ENCODE measurements around the gene TRMT5.

The TRMT5 gene

GRCh38 chr14:60975551-60975950 lies 5.3 kb downstream of the TRMT5 start:
- H3K36me3 ChIP-seq (ENCODE audit: insufficient read depth, low read length) = peaks cover 32% of the 10 kb centered on the region

GRCh38 chr14:60974090-60974651 lies 6.7 kb downstream of the TRMT5 start:
- peaks cover 31% of the 10 kb centered on the region for H3K36me3 ChIP-seq (ENCODE audit: insufficient read depth, low read length)

More at GRCh38 chr14:60975551-60975950, 5.3 kb downstream of the TRMT5 start:
- Histone ChIP-seq H3K4me3 (ENCODE audit: low read length) (no peak overlapping the region), H3K9me3 (ENCODE audit: low read length) (no peaks in the 10 kb centered on the region), H3K4me1 (ENCODE audit: insufficient read depth, low read length) (peaks cover 12% of the 10 kb centered on the region), H3K27me3 (ENCODE audit: insufficient read depth, low read length) (no peaks in the 10 kb centered on the region), H2AFZ (ENCODE audit: low read depth, low read length) (no peak overlapping the region)

GRCh38 chr14:60973070-60973469 lies 7.8 kb downstream of the TRMT5 start:
- H3K36me3 ChIP-seq (ENCODE audit: insufficient read depth, low read length) = peaks cover 25% of the 10 kb centered on the region
- H3K9me3 ChIP-seq (ENCODE audit: low read length) = no peaks in the 10 kb centered on the region
- no peak overlapping the region for H2AFZ ChIP-seq (ENCODE audit: low read depth, low read length)
- no peak overlapping the region for H3K4me3 ChIP-seq (ENCODE audit: low read length)
- H3K4me1 ChIP-seq (ENCODE audit: insufficient read depth, low read length) = no peaks in the 10 kb centered on the region
- H3K27me3 ChIP-seq (ENCODE audit: insufficient read depth, low read length) = no peaks in the 10 kb centered on the region

More at GRCh38 chr14:60974090-60974651, 6.7 kb downstream of the TRMT5 start:
- Histone ChIP-seq H3K4me1 (ENCODE audit: insufficient read depth, low read length) (peaks cover 6% of the 10 kb centered on the region), H3K27me3 (ENCODE audit: insufficient read depth, low read length) (no peaks in the 10 kb centered on the region), H2AFZ (ENCODE audit: low read depth, low read length) (no peak overlapping the region), H3K9me3 (ENCODE audit: low read length) (no peaks in the 10 kb centered on the region), H3K4me3 (ENCODE audit: low read length) (no peak overlapping the region)

- Histone ChIP-seq H3K4me3 (ENCODE audit: low read length) (no peak overlapping the region), H3K36me3 (ENCODE audit: insufficient read depth, low read length) (peaks cover 23% of the 10 kb centered on the region), H3K27me3 (ENCODE audit: insufficient read depth, low read length) (no peaks in the 10 kb centered on the region), H2AFZ (ENCODE audit: low read depth, low read length) (no peak overlapping the region), H3K9me3 (ENCODE audit: low read length) (no peaks in the 10 kb centered on the region), H3K4me1 (ENCODE audit: insufficient read depth, low read length) (no peaks in the 10 kb centered on the region)
Measured at GRCh38 chr14:60972295-60972694, 8.6 kb downstream of the TRMT5 start.

- H3K36me3 ChIP-seq (ENCODE audit: insufficient read depth, low read length) = peaks cover 19% of the 10 kb centered on the region
Measured at GRCh38 chr14:60971271-60971670, 9.6 kb downstream of the TRMT5 start.

GRCh38 chr14:60970146-60970545 lies 10.7 kb downstream of the TRMT5 start:
- no peaks in the 10 kb centered on the region for H3K27me3 ChIP-seq (ENCODE audit: insufficient read depth, low read length)
- no peak overlapping the region for H3K4me3 ChIP-seq (ENCODE audit: low read length)
- no peaks in the 10 kb centered on the region for H3K9me3 ChIP-seq (ENCODE audit: low read length)
- H3K4me1 ChIP-seq (ENCODE audit: insufficient read depth, low read length) = peaks cover 2% of the 10 kb centered on the region
- H2AFZ ChIP-seq (ENCODE audit: low read depth, low read length) = no peak overlapping the region
- H3K36me3 ChIP-seq (ENCODE audit: insufficient read depth, low read length) = peaks cover 8% of the 10 kb centered on the region

More at GRCh38 chr14:60971271-60971670, 9.6 kb downstream of the TRMT5 start:
- Histone ChIP-seq H3K4me1 (ENCODE audit: insufficient read depth, low read length) (no peaks in the 10 kb centered on the region), H3K27me3 (ENCODE audit: insufficient read depth, low read length) (no peaks in the 10 kb centered on the region), H3K4me3 (ENCODE audit: low read length) (no peak overlapping the region), H2AFZ (ENCODE audit: low read depth, low read length) (no peak overlapping the region), H3K9me3 (ENCODE audit: low read length) (no peaks in the 10 kb centered on the region)

- Histone ChIP-seq H3K9me3 (ENCODE audit: low read length) (no peaks in the 10 kb centered on the region), H3K4me3 (ENCODE audit: low read length) (no peak overlapping the region), H3K27me3 (ENCODE audit: insufficient read depth, low read length) (no peaks in the 10 kb centered on the region), H3K36me3 (ENCODE audit: insufficient read depth, low read length) (peaks cover 5% of the 10 kb centered on the region), H2AFZ (ENCODE audit: low read depth, low read length) (no peak overlapping the region), H3K4me1 (ENCODE audit: insufficient read depth, low read length) (peaks cover 15% of the 10 kb centered on the region)
Measured at GRCh38 chr14:60968671-60969070, 12.2 kb downstream of the TRMT5 start.

GRCh38 chr14:60968099-60968498 lies 12.8 kb downstream of the TRMT5 start:
- H3K36me3 ChIP-seq (ENCODE audit: insufficient read depth, low read length) = peaks cover 3% of the 10 kb centered on the region
- H3K27me3 ChIP-seq (ENCODE audit: insufficient read depth, low read length) = no peaks in the 10 kb centered on the region
- no peak overlapping the region for H2AFZ ChIP-seq (ENCODE audit: low read depth, low read length)
- H3K4me1 ChIP-seq (ENCODE audit: insufficient read depth, low read length) = peaks cover 19% of the 10 kb centered on the region
- no peak overlapping the region for H3K4me3 ChIP-seq (ENCODE audit: low read length)
- no peaks in the 10 kb centered on the region for H3K9me3 ChIP-seq (ENCODE audit: low read length)

GRCh38 chr14:60965402-60965801 lies 15.5 kb downstream of the TRMT5 start:
- Histone ChIP-seq H3K9me3 (ENCODE audit: low read length) (no peaks in the 10 kb centered on the region), H3K36me3 (ENCODE audit: insufficient read depth, low read length) (no peaks in the 10 kb centered on the region), H2AFZ (ENCODE audit: low read depth, low read length) (no peak overlapping the region), H3K4me1 (ENCODE audit: insufficient read depth, low read length) (peaks cover 19% of the 10 kb centered on the region), H3K4me3 (ENCODE audit: low read length) (no peak overlapping the region), H3K27me3 (ENCODE audit: insufficient read depth, low read length) (no peaks in the 10 kb centered on the region)

- Histone ChIP-seq H3K36me3 (ENCODE audit: insufficient read depth, low read length) (no peaks in the 10 kb centered on the region), H2AFZ (ENCODE audit: low read depth, low read length) (no peak overlapping the region), H3K9me3 (ENCODE audit: low read length) (peaks cover 1% of the 10 kb centered on the region), H3K4me1 (ENCODE audit: insufficient read depth, low read length) (peaks cover 19% of the 10 kb centered on the region), H3K4me3 (ENCODE audit: low read length) (no peak overlapping the region), H3K27me3 (ENCODE audit: insufficient read depth, low read length) (no peaks in the 10 kb centered on the region)
Measured at GRCh38 chr14:60964904-60965303, 16.0 kb downstream of the TRMT5 start.

- H3K36me3 ChIP-seq (ENCODE audit: insufficient read depth, low read length) = no peaks in the 10 kb centered on the region
- H3K9me3 ChIP-seq (ENCODE audit: low read length) = peaks cover 5% of the 10 kb centered on the region
- no peak overlapping the region for H2AFZ ChIP-seq (ENCODE audit: low read depth, low read length)
- H3K4me1 ChIP-seq (ENCODE audit: insufficient read depth, low read length) = peaks cover 19% of the 10 kb centered on the region
- no peak overlapping the region for H3K4me3 ChIP-seq (ENCODE audit: low read length)
- H3K27me3 ChIP-seq (ENCODE audit: insufficient read depth, low read length) = no peaks in the 10 kb centered on the region
Measured at GRCh38 chr14:60963761-60964160, 17.1 kb downstream of the TRMT5 start.

GRCh38 chr14:60958146-60958545 lies 22.7 kb downstream of the TRMT5 start:
- Histone ChIP-seq H3K4me1 (ENCODE audit: insufficient read depth, low read length) (no peaks in the 10 kb centered on the region), H3K36me3 (ENCODE audit: insufficient read depth, low read length) (no peaks in the 10 kb centered on the region), H3K9me3 (ENCODE audit: low read length) (peaks cover 9% of the 10 kb centered on the region), H3K27me3 (ENCODE audit: insufficient read depth, low read length) (no peaks in the 10 kb centered on the region), H2AFZ (ENCODE audit: low read depth, low read length) (no peak overlapping the region), H3K4me3 (ENCODE audit: low read length) (no peak overlapping the region)

- Histone ChIP-seq H3K4me3 (ENCODE audit: low read length) (no peak overlapping the region), H3K4me1 (ENCODE audit: insufficient read depth, low read length) (no peaks in the 10 kb centered on the region), H3K9me3 (ENCODE audit: low read length) (peaks cover 9% of the 10 kb centered on the region), H3K36me3 (ENCODE audit: insufficient read depth, low read length) (no peaks in the 10 kb centered on the region), H2AFZ (ENCODE audit: low read depth, low read length) (no peak overlapping the region), H3K27me3 (ENCODE audit: insufficient read depth, low read length) (no peaks in the 10 kb centered on the region)
Measured at GRCh38 chr14:60956632-60957031, 24.2 kb downstream of the TRMT5 start.

- Histone ChIP-seq H3K4me1 (ENCODE audit: insufficient read depth, low read length) (no peaks in the 10 kb centered on the region), H3K36me3 (ENCODE audit: insufficient read depth, low read length) (no peaks in the 10 kb centered on the region), H3K9me3 (ENCODE audit: low read length) (peaks cover 9% of the 10 kb centered on the region), H3K4me3 (ENCODE audit: low read length) (no peak overlapping the region), H3K27me3 (ENCODE audit: insufficient read depth, low read length) (no peaks in the 10 kb centered on the region), H2AFZ (ENCODE audit: low read depth, low read length) (no peak overlapping the region)
Measured at GRCh38 chr14:60956202-60956601, 24.7 kb downstream of the TRMT5 start.
